Activated CD8-positive, alpha-beta T cell treated with anti-CD3 and anti-CD28 coated beads for 36 hours (primary cell): ENCODE data around the gene UNK. TPM values are rescaled to one million over a fixed set of nuclear protein-coding genes. Genes with fewer than 3 reads are reported as not detected.
A peak's percentile ranks its signal among the peaks of the same experiment; 100 is the strongest.

ENCODE experiments used
- ATAC-seq: fragments of 200-7000 bp; cut with Tn5 transposase; one replicate; pipeline ENCODE4 v1.10.0; 2021; ENCODE audit warnings: mild to moderate bottlenecking, moderate library complexity
- CTCF ChIA-PET: fragments of 350-600 bp; sonication (Branson Sonifier 250); formaldehyde crosslinking; loops from one replicate; lab custom pipeline; 2021; ENCODE audit warnings: antibody characterized with exemption; lab: Charles Lee
- POLR2A ChIA-PET: fragments of 350-600 bp; sonication (Branson Sonifier 250); formaldehyde crosslinking; loops from one replicate; lab custom pipeline; 2021; ENCODE audit warnings: antibody characterized with exemption; lab: Charles Lee
- DNase-seq: peaks from one replicate; pipeline ENCODE4 v3.0.0-alpha.2; 2020
- H3K27ac Mint-ChIP-seq: one replicate; pipeline ENCODE4 v1.8.0; 2021; ENCODE audit warnings: mild to moderate bottlenecking, mixed read lengths
- H3K27me3 Mint-ChIP-seq: one replicate; pipeline ENCODE4 v1.8.0; 2021; ENCODE audit warnings: mixed read lengths
- H3K36me3 Mint-ChIP-seq: one replicate; pipeline ENCODE4 v1.8.0; 2021; ENCODE audit warnings: low read depth, mixed read lengths
- H3K4me1 Mint-ChIP-seq: one replicate; pipeline ENCODE4 v1.8.0; 2021; ENCODE audit warnings: low read depth, mixed read lengths
- H3K4me3 Mint-ChIP-seq: one replicate; pipeline ENCODE4 v1.8.0; 2021; ENCODE audit warnings: mild to moderate bottlenecking, moderate library complexity, mixed read lengths
- H3K9me3 Mint-ChIP-seq: one replicate; pipeline ENCODE4 v1.8.0; 2021; ENCODE audit warnings: mixed read lengths
- CTCF ChIP-seq: fragments of 200-600 bp; IDR thresholded peaks from one replicate; pipeline ENCODE4 v1.8.0; 2022; ENCODE audit warnings: antibody characterized with exemption, mild to moderate bottlenecking
- intact Hi-C: fragments of 100-400 bp; cut with micrococcal nuclease; formaldehyde crosslinking; loops from one replicate; pipeline ENCODE4 v1.10.0; 2022
- total RNA-seq, 2 experiments: library from RNA; stranded (reverse); gene quantifications; one replicate each; pipeline ENCODE4 v1.2.3, GENCODE V29; 2021

Gene UNK
- total RNA-seq, 2 experiments from 2014 or later = 26.4 to 26.6 TPM

GRCh38 chr17:75762513-75763268, 21.9 kb upstream of the UNK start:
- Mint-ChIP-seq H3K9me3 (no peaks in the 10 kb centered on the region), H3K4me1 (peaks cover 10% of the 10 kb centered on the region), H3K27me3 (no peaks in the 10 kb centered on the region), H3K36me3 (no peaks in the 10 kb centered on the region), H3K4me3 (no peak overlapping the region), H3K27ac (no peak overlapping the region)
- intact Hi-C loops = no loop called here
- no peak for TF ChIP-seq CTCF
- POLR2A ChIA-PET = interaction anchor here (1.3 to 11.2 kb wide), 3 partner anchors 9 to 13 kb away, joined by 3 to 215 read pairs (median 21); no protein-coding TSS in a partner anchor
- CTCF ChIA-PET = interaction anchor here (1.3 to 8.7 kb wide), 9 partner anchors 8 to 130 kb away, joined by 4 to 92 read pairs (median 19); partner anchors contain the start of gene SMIM5
- DNase-seq (no peak), ATAC-seq (no peak)

GRCh38 chr17:75763269-75763607, 21.4 kb upstream of the UNK start:
- CTCF ChIA-PET = interaction anchor here (1.0 to 8.7 kb wide), 12 partner anchors 9 to 130 kb away, joined by 4 to 92 read pairs (median 12); partner anchors contain the start of gene SMIM5
- Mint-ChIP-seq H3K9me3 (no peaks in the 10 kb centered on the region), H3K36me3 (no peaks in the 10 kb centered on the region), H3K27ac (no peak overlapping the region), H3K27me3 (no peaks in the 10 kb centered on the region), H3K4me1 (peaks cover 10% of the 10 kb centered on the region), H3K4me3 (no peak overlapping the region)
- no peak for DNase-seq
- no peak for TF ChIP-seq CTCF
- intact Hi-C loops = no loop called here
- POLR2A ChIA-PET = interaction anchor here (1.2 to 11.2 kb wide), 3 partner anchors 9 to 13 kb away, joined by 4 to 215 read pairs (median 21); no protein-coding TSS in a partner anchor
- no peak for ATAC-seq

GRCh38 chr17:75763613-75764416, 20.8 kb upstream of the UNK start:
- POLR2A ChIA-PET = interaction anchor here (0.6 to 11.2 kb wide), 7 partner anchors 10 to 80 kb away, joined by 3 to 215 read pairs (median 7); partner anchors contain the start of genes UNC13D and UNK
- intact Hi-C loops = no loop called here
- Mint-ChIP-seq H3K36me3 (no peaks in the 10 kb centered on the region), H3K4me1 (peaks cover 10% of the 10 kb centered on the region), H3K4me3 (peak overlapping the region; percentile 79), H3K27ac (peak overlapping the region; percentile 38), H3K27me3 (no peaks in the 10 kb centered on the region), H3K9me3 (no peaks in the 10 kb centered on the region)
- TF ChIP-seq CTCF = no peak
- ATAC-seq (no peak), DNase-seq (no peak)
- CTCF ChIA-PET = interaction anchor here (0.7 to 8.7 kb wide), 24 partner anchors 9 to 241 kb away, joined by 3 to 92 read pairs (median 6); partner anchors contain the start of genes SMIM5, UNK and WBP2

- no peak for TF ChIP-seq CTCF
- H3K27me3 Mint-ChIP-seq = no peaks in the 10 kb centered on the region
- peak overlapping the region; percentile 79 for H3K4me3 Mint-ChIP-seq
- intact Hi-C loops = no loop called here
- H3K36me3 Mint-ChIP-seq = no peaks in the 10 kb centered on the region
- CTCF ChIA-PET = interaction anchor here (0.7 to 8.7 kb wide), 27 partner anchors 9 to 241 kb away, joined by 3 to 92 read pairs (median 6); partner anchors contain the start of genes SMIM5, UNK and WBP2
- peak overlapping the region; percentile 78 for H3K27ac Mint-ChIP-seq
- no peak for DNase-seq
- ATAC-seq = no peak
- peaks cover 10% of the 10 kb centered on the region for H3K4me1 Mint-ChIP-seq
- H3K9me3 Mint-ChIP-seq = no peaks in the 10 kb centered on the region
- POLR2A ChIA-PET = interaction anchor here (0.5 to 11.2 kb wide), 8 partner anchors 11 to 518 kb away, joined by 3 to 215 read pairs (median 6); partner anchors contain the start of genes UNC13D and UNK
These were observed 20.2 kb upstream of the UNK start for GRCh38 chr17:75764417-75764710.
